HG03432 (cell line): ENCODE data around the gene MRPL38.
A peak's percentile ranks its signal among the peaks of the same experiment; 100 is the strongest.
"Not testable (repeated sequence)": the region's sequence is repeated elsewhere in the genome, so short reads cannot be mapped to it uniquely, and the experiment has no call there.

Source experiments
- ATAC-seq: cut with Tn5 transposase; IDR thresholded peaks from one replicate; pipeline ENCODE4 v1.9.1; 2021; ENCODE audit warnings: mild to moderate bottlenecking, moderate library complexity; ENCODE audit not compliant: unreplicated experiment

MRPL38 gene

DNA sequence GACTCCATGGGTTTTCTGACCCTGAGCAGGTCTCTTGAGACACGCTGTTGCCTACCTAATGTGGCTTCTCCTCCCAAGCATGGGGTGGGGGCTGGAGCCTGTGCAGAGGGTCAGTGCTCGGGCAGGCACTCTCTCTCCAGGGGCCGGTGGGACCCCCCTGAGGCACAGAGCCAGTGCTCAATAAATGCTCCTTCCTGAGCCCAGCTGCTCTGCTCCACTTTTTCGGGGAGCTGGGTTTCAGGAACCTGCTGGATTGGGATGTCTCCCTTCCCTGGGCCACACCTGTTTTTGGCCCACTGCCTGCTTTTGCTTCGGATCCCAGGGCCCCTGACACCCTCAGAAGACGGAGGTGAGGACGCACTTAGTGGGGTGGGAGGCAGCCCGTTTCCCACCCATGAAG lies 6.6 kb downstream of the MRPL38 start:
- no peak for ATAC-seq

DNA sequence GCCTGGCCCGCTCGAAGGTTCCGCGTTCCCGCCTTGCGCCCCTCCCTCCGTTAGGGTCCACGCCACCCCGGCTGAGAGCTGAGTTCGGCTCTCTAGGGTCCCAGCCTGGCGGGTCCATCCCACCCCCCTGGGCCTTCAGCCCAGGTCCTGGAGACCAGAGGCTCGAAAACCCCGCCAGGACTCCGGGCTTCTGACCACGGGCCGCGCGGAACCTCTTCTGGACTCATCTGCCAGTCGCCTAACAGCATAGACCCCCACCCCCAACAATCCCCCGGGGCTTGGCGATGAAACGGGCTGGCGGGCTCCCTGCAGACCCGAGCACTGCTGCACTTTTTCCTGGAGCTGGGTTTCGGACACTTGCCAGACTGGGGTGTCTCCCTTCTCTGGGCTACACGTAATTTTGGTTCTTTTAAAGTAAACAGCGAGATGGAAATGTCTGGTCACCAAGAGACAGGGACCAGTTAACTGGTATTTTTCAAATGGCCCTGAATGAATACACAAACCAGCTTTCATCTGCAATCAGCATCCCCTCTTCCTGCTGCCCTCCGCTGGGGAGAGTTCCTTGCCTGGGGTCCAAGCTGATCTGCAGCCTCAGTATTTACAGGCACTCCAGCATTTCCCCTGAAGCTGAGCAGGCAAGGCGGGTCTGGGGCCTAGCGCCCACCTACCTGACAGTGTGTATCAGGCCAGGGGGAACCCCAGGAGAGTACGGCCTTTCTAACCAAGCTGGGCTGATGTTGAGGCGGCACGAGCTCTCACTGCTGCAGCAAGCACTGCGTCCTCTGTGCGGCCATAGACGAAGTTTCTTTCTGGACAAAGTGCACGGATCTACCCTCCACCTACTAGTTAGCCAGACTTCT lies 7.3 kb downstream of the MRPL38 start:
- ATAC-seq, result no peak

GRCh38 chr17:75896415-75897159 lies 8.1 kb downstream of the MRPL38 start, which contains the start of gene TRIM65:
Gene TRIM65, minus strand, starts transcription at chr17:75896951. Its CDS starts 14 bp downstream, at chr17:75896937.
- peak; percentile 76 for ATAC-seq

DNA sequence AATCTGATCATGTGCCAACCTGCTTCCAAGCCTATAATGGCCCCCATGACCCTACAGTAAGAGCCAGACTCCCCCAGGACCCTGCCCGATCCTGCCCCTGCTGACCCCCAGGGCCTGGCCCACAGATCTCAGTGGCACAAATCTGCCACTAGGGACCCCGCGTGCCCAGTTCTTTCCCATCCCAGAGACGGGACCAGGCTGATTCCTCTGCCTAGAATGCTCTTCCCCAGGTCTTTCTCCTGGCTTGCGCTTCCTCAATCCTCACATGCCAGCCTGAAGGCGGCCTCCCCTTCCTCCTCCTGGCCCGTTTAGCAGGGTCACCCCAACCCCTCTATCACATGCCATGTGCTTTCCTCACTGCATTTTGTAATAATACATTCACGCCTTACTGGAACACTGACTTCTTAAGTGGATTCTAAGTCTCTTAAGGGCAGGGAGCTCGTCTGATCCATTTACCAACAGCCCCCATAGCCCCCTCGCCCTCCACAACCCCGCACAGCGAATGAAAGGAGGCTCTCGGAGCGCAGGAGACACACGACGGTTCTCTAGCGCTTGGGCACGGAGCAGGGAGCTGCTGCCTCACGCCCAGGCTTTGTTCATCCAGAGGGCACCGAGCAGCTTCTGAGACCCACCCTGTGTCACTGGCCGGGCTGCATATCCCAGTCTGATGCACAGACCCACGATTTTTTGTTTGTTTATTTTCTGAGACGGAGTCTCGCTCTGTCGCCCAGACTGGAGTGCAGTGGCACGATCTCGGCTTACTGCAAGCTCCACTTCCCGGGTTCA lies 9.1 kb downstream of the MRPL38 start:
- ATAC-seq, result no peak

DNA sequence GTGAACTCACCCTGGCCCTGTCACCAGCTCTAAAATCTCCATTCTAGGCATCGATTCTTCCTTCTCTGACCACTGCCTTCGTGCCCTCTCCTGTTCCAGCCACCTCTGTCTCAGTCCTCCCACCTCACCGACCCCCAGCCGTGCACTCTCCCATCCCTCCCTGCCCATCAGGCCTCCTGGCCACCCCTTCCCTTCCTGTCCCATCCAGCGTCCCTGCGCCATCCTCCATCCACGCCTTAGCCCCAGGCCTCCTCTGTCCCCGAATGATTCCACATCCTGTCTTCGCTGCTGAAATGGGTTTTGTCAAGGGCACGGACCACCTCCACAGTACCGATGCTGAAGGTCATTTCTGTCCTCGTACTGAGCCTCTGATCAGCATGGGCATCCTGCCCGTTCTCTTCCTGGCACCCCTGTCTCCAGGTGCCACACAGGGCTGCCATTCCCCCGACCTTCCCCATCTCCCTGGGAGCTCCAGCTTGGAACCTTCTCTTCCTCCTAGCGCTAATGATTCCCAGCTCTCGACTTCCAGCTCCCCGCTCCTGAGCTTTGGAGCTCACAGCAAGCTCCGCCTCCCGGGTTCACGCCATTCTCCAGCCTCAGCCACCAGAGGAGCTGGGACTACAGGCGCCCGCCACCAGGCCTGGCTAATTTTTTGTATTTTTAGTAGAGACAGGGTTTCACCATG lies 10.5 kb downstream of the MRPL38 start:
- no peak for ATAC-seq

DNA sequence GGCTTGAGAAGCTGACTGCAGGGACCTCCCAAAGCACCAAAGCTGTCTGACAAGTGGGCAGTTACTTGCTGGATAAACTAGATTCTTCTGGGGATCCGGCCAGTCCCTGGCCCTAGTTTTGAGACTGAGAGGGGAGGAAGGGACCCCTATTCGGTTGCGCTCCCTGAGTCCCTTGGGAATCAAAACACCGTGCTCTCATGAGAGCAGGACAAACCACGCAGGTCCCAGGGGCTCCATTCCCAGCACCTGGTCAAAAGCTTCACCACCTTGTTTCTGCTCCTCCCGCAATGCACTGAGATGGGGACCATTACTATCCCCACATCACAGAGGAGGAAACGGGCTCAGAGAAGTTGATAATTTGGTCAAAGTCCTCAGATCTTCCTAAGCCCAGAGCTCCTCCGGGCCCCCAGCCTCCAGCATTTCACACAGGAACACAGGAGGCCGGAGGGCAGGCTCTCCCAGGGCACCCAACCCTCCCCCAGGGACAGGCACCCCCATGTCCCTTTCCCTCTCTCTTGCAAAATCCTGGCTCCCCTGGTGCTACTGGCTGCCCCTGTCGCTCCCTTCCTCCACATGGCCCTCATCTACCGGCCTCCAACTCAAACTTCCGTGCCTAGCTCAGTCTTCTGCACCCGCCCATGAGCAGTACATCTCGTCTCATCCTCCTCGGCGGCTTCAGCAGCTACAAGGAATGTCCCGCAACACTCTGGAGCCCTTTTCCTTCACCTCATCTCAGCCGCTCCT lies 11.2 kb downstream of the MRPL38 start:
- no peak for ATAC-seq

GRCh38 chr17:75892556-75893224 lies 12.0 kb downstream of the MRPL38 start:
- ATAC-seq, result no peak

- ATAC-seq, result no peak
Measured at GRCh38 chr17:75891605-75892555, 12.8 kb downstream of the MRPL38 start.

GRCh38 chr17:75891022-75891604 lies 13.6 kb downstream of the MRPL38 start:
- ATAC-seq, result no peak

- ATAC-seq, result no peak
Measured at GRCh38 chr17:75889454-75889853, 15.2 kb downstream of the MRPL38 start.

GRCh38 chr17:75888484-75888883 lies 16.2 kb downstream of the MRPL38 start:
- no peak for ATAC-seq

DNA sequence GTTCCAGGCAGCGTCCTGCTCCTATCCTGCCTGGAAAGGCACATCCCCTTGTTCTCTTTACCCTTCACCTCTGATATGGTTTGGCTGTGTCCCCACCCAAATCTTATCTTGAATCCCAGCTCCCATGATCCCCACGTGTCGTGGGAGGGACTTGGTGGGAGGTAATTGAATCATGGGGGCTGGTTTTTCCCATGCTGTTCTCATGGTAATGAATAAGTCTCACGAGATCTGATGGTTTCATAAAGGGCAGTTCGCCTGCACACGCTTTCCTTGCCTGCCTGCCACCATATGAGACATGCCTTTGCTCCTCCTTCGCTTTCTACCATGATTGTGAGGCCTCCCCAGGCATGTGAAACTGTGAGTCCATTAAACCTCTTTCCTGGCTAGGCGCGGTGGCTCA lies 18.8 kb downstream of the MRPL38 start:
- not testable (repeated sequence) for ATAC-seq

DNA sequence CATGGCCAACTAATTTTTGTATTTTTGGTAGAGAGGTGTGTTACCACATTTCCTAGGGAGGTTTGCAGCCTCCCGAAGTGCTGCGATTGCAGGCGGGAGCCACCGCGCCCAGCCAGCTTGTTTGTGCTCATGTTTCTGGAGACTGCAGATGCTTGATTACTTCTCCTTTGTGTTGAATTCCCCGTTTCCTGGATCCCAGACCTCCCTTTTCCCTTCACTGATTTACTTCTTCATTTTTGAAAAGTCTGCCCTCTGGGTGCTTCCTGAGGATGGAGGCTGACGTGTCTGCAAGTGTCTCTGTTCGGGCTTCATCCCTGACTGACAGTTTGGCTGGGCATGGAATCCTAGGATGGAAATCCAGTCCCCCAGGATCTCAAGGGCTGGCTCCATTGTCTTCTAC lies 19.3 kb downstream of the MRPL38 start:
- no peak for ATAC-seq

- no peak for ATAC-seq
Measured at GRCh38 chr17:75881678-75882454, 22.8 kb downstream of the MRPL38 start.

DNA sequence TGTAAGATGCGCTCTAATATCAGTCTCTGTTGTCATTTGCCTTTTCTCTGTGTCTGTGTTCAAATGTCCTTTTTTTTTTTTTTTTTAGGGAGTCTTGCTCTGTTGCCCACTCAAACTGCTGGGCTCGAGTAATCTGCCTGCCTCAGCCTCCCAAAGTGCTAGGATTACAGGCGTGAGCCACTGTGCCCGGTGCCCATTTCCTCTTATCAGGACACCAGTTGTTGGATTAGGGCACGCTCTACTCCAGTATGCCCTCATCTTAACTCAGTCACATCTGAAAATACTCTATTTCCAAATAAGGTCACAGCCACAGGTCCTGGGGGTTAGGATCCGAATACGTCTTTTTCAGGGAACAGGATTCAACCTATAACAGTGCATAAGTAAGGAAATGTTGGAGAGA lies 24.4 kb downstream of the MRPL38 start:
- no peak for ATAC-seq

- no peak for ATAC-seq
Measured at GRCh38 chr17:75878174-75878998, 26.3 kb downstream of the MRPL38 start, which contains the start of gene TRIM47. Gene TRIM47, minus strand, starts transcription at chr17:75878581. Its CDS starts 33 bp downstream, at chr17:75878548.
